GM18507 (cell line): ENCODE measurements around the gene TUFM.

ENCODE experiments used
- DNase-seq: peaks from one replicate; pipeline ENCODE4 v3.0.0; 2011; ENCODE audit warnings: low read depth; ENCODE audit not compliant: insufficient read length; ENCODE audit errors: extremely low spot score
- FAIRE-seq: peaks from 2 replicates; lab custom pipeline; 2011; peaks lifted over from hg19 to GRCh38; lab: Jason Lieb, UNC

The TUFM gene

GRCh38 chr16:28843766-28844165 is 2.4 kb downstream of the TUFM start:
- DNase-seq = no peak
- FAIRE-seq = no peak

- FAIRE-seq (no peak), DNase-seq (no peak)
Observed at GRCh38 chr16:28842696-28843095, 3.5 kb downstream of the TUFM start.

- FAIRE-seq = no peak
- no peak for DNase-seq
Observed at GRCh38 chr16:28839899-28840298, 6.2 kb downstream of the TUFM start.

- FAIRE-seq = no peak
- DNase-seq = no peak
Observed at GRCh38 chr16:28839004-28839639, 7.0 kb downstream of the TUFM start.

- FAIRE-seq (no peak), DNase-seq (no peak)
Observed at GRCh38 chr16:28838558-28838918, 7.6 kb downstream of the TUFM start.

- DNase-seq = no peak
- FAIRE-seq = no peak
Observed at GRCh38 chr16:28837672-28838557, 8.2 kb downstream of the TUFM start.

GRCh38 chr16:28836761-28837064 is 9.4 kb downstream of the TUFM start:
- FAIRE-seq = no peak
- DNase-seq = no peak

- no peak for FAIRE-seq
- no peak for DNase-seq
Observed at GRCh38 chr16:28835864-28836760, 10.0 kb downstream of the TUFM start.

- FAIRE-seq = no peak
Observed at GRCh38 chr16:28834873-28835863, 11.0 kb downstream of the TUFM start.

GRCh38 chr16:28834349-28834748 is 11.8 kb downstream of the TUFM start:
- no peak for DNase-seq
- FAIRE-seq = no peak

More at GRCh38 chr16:28834873-28835863, 11.0 kb downstream of the TUFM start:
- no peak for DNase-seq

GRCh38 chr16:28830531-28830930 is 15.6 kb downstream of the TUFM start:
- FAIRE-seq = no peak
- DNase-seq = no peak

- DNase-seq (no peak), FAIRE-seq (no peak)
Observed at GRCh38 chr16:28829747-28830146, 16.4 kb downstream of the TUFM start.

GRCh38 chr16:28826141-28826540 is 20.0 kb downstream of the TUFM start:
- DNase-seq = no peak
- no peak for FAIRE-seq

GRCh38 chr16:28824717-28824973 is 21.5 kb downstream of the TUFM start:
- DNase-seq (no peak), FAIRE-seq (no peak)

GRCh38 chr16:28823873-28824716 is 22.1 kb downstream of the TUFM start:
- DNase-seq (peak; percentile 88), FAIRE-seq (peak; percentile 89)

GRCh38 chr16:28823291-28823872 is 22.8 kb downstream of the TUFM start:
- DNase-seq (no peak), FAIRE-seq (no peak)

- FAIRE-seq (peak; percentile 85), DNase-seq (peak; percentile 84)
Observed at GRCh38 chr16:28822520-28823290, 23.4 kb downstream of the TUFM start, which contains the start of gene ATXN2L. Gene ATXN2L (plus strand): TSS chr16:28822999. CDS start chr16:28823260, 261 bp downstream.
